Measurements from ENCODE around the gene GATAD2B.

GATAD2B gene

DNA sequence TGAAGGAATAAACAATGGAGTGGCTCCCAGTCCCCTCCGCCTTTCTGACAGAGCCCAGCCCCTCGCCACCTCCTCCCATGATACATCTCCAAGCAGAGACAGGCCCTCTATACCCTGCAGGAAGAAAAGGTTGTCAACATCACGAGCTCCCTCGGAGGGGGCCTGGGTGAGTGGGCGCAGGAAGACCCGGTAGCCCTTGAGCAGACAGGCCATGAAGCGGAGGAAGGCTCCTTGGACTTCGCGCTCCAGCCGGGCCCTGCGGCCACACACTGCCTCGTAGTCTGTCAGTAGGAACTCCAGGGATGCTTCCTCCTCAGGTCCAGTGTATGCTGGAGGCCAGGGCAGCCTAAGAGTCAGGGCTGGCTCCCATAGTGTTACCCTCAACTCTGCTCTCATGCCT lies 16.7 kb upstream of the GATAD2B start:
- H3K36me3 ChIP-seq (ENCODE audit: control insufficient read depth in 2 of 2, insufficient read depth in 1 of 2, low read length in 2 of 2): peaks cover 4 to 88% of the 10 kb centered on the region in 2 experiments; a peak in 2 of 3 replicates
- TF ChIP-seq ZNF692 (tag by site-specific recombination; IDR thresholded peaks at IDR 0.05): no peak
- TF ChIP-seq ZNF302 (tag by site-specific recombination; IDR thresholded peaks at IDR 0.05; ENCODE audit: low read depth): no peak
- TF ChIP-seq ZNF266 (tag by site-specific recombination; IDR thresholded peaks at IDR 0.05; ENCODE audit: low read depth): no peak
- TF ChIP-seq ZFP37 (tag by site-specific recombination; IDR thresholded peaks at IDR 0.05): no peak
- TF ChIP-seq ZNF146 (tag by site-specific recombination; IDR thresholded peaks at IDR 0.05): no peak
- no peak for TF ChIP-seq ZSCAN16 (tag by site-specific recombination; IDR thresholded peaks at IDR 0.05)
- TF ChIP-seq SCRT1 (tag by site-specific recombination; IDR thresholded peaks at IDR 0.05; ENCODE audit: borderline replicate concordance): no peak
- no peak for TF ChIP-seq ATF2 (tag by site-specific recombination; IDR thresholded peaks at IDR 0.05; ENCODE audit: low read depth)
- no peak overlapping the region for H3K27ac ChIP-seq (ENCODE audit: extremely low read depth, low read depth, low read length)
- ChIA-PET POLR2A (interaction anchor here (0.5 to 0.9 kb wide), 2 partner anchors 11 to 64 kb away, joined by 3 read pairs; no protein-coding TSS in a partner anchor), CTCF (no interaction called here)
- H3K4me1 ChIP-seq (ENCODE audit: control insufficient read depth, insufficient read depth, low read length): no peaks in the 10 kb centered on the region
- H3K4me3 ChIP-seq (ENCODE audit: low read depth, low read length): no peak overlapping the region
- H3K9me3 ChIP-seq (ENCODE audit: control insufficient read depth, insufficient read depth, low read depth, low read length): no peaks in the 10 kb centered on the region

DNA sequence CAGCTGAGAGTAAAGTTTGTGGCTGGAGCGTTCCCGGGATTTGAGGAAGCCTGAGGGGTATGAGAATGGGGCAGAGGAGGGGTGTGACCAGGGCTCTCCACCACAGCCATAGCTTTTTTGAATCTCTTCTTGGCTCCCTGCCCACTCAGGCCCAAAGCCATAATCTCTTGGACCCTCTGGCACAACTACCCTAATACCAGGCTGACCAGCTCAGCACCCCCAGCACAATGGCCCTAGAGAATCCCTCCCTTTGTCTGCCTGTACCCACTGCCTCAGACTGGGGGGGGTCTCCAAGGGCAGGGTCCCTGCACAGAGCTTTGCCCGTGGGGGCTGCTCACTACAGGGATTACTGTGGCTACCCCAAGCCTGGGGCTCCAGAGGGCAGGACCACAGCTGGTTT lies 16.2 kb upstream of the GATAD2B start:
- H3K27ac ChIP-seq (ENCODE audit: extremely low read depth, low read depth, low read length): no peak overlapping the region
- ChIA-PET CTCF (no interaction called here), POLR2A (no interaction called here)
- no peaks in the 10 kb centered on the region for H3K9me3 ChIP-seq (ENCODE audit: control insufficient read depth, insufficient read depth, low read depth, low read length)
- H3K4me1 ChIP-seq (ENCODE audit: control insufficient read depth, insufficient read depth, low read length): no peaks in the 10 kb centered on the region
- TF ChIP-seq ZNF239 (tag by site-specific recombination; IDR thresholded peaks at IDR 0.05) (no peak), ZNF266 (tag by site-specific recombination; IDR thresholded peaks at IDR 0.05; ENCODE audit: low read depth) (no peak), ZNF707 (tag by site-specific recombination; IDR thresholded peaks at IDR 0.05) (no peak), ZNF138 (tag by site-specific recombination; IDR thresholded peaks at IDR 0.05; ENCODE audit: borderline replicate concordance) (no peak), EGR2 (tag by site-specific recombination; IDR thresholded peaks at IDR 0.05; ENCODE audit: low read depth) (no peak), ZIC2 (tag by site-specific recombination; IDR thresholded peaks at IDR 0.05) (no peak), ZNF169 (tag by site-specific recombination; IDR thresholded peaks at IDR 0.05) (no peak), ZSCAN30 (tag by site-specific recombination; IDR thresholded peaks at IDR 0.05) (no peak), ZNF175 (tag by site-specific recombination; IDR thresholded peaks at IDR 0.05) (no peak), SETDB1 (IDR thresholded peaks at IDR 0.05; ENCODE audit: insufficient read length, low read length) (no peak), ZNF561 (tag by site-specific recombination; IDR thresholded peaks at IDR 0.05; ENCODE audit: borderline replicate concordance) (no peak), ZNF692 (tag by site-specific recombination; IDR thresholded peaks at IDR 0.05) (no peak), SP2 (tag by site-specific recombination; IDR thresholded peaks at IDR 0.05) (no peak), ZNF335 (tag by site-specific recombination; conservative IDR thresholded peaks at IDR 0.05) (no peak), ZNF501 (tag by site-specific recombination; IDR thresholded peaks at IDR 0.05) (no peak), KLF16 (tag by site-specific recombination; IDR thresholded peaks at IDR 0.05) (no peak), ZNF660 (tag by site-specific recombination; IDR thresholded peaks at IDR 0.05) (no peak), ZNF623 (tag by site-specific recombination; IDR thresholded peaks at IDR 0.05) (no peak), ZNF645 (tag by site-specific recombination; IDR thresholded peaks at IDR 0.05) (no peak)
- TF ChIP-seq, protein P1, sequence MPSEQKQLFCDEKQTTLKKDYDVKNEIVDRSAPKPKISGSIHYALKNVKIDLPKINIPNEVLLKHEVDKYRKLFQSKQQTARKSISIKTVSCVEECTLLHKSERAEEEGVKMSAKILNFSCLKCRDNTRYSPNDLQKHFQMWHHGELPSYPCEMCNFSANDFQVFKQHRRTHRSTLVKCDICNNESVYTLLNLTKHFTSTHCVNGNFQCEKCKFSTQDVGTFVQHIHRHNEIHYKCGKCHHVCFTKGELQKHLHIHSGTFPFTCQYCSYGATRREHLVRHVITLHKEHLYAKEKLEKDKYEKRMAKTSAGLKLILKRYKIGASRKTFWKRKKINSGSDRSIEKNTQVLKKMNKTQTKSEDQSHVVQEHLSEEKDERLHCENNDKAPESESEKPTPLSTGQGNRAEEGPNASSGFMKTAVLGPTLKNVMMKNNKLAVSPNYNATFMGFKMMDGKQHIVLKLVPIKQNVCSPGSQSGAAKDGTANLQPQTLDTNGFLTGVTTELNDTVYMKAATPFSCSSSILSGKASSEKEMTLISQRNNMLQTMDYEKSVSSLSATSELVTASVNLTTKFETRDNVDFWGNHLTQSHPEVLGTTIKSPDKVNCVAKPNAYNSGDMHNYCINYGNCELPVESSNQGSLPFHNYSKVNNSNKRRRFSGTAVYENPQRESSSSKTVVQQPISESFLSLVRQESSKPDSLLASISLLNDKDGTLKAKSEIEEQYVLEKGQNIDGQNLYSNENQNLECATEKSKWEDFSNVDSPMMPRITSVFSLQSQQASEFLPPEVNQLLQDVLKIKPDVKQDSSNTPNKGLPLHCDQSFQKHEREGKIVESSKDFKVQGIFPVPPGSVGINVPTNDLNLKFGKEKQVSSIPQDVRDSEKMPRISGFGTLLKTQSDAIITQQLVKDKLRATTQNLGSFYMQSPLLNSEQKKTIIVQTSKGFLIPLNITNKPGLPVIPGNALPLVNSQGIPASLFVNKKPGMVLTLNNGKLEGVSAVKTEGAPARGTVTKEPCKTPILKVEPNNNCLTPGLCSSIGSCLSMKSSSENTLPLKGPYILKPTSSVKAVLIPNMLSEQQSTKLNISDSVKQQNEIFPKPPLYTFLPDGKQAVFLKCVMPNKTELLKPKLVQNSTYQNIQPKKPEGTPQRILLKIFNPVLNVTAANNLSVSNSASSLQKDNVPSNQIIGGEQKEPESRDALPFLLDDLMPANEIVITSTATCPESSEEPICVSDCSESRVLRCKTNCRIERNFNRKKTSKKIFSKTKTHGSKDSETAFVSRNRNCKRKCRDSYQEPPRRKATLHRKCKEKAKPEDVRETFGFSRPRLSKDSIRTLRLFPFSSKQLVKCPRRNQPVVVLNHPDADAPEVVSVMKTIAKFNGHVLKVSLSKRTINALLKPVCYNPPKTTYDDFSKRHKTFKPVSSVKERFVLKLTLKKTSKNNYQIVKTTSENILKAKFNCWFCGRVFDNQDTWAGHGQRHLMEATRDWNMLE (tag by site-specific recombination; conservative IDR thresholded peaks at IDR 0.05; ENCODE audit: low read depth): no peak
- no peak overlapping the region for H3K4me3 ChIP-seq (ENCODE audit: low read depth, low read length)
- H3K36me3 ChIP-seq (ENCODE audit: control insufficient read depth in 2 of 2, insufficient read depth in 1 of 2, low read length in 2 of 2): peaks cover 4 to 90% of the 10 kb centered on the region in 2 experiments; a peak in 2 of 3 replicates
